Muscle of arm (tissue), 14 donors: Measurements from ENCODE around the gene CCDC182. TPM values are rescaled to one million over a fixed set of nuclear protein-coding genes. Genes with fewer than 3 reads are reported as not detected.

Experiments used
- DNase-seq: peaks from one replicate; pipeline ENCODE4 v3.0.0-alpha.2; 2013
- long read RNA-seq, 11 donors: transcript quantifications; one replicate each; lab custom pipeline, GENCODE V29; 2026
- polyA plus RNA-seq, 12 donors: library from polyadenylated mRNA; unstranded; fragments of 120-200 nt; gene quantifications; one replicate each; pipeline ENCODE4 v1.2.1, GENCODE V29; 2013; ENCODE audit not compliant: insufficient read length in 12 of 12

The CCDC182 gene
- polyA plus RNA-seq: not detected
- long read RNA-seq, donor 1: 0 reads
- long read RNA-seq, donor 2: 0 reads
- long read RNA-seq, donor 3: 0 reads
- long read RNA-seq, donor 4: 0 reads
- long read RNA-seq, donor 5: 0 reads
- long read RNA-seq, donor 6: 0 reads
- long read RNA-seq, donor 7: 0 reads
- long read RNA-seq, donor 8: 0 reads
- long read RNA-seq, donor 9: 0 reads
- long read RNA-seq, donor 10: 0 reads
- long read RNA-seq, donor 11: 0 reads

GRCh38 chr17:57745242-57745641 lies at the start of gene CCDC182:
TSS of gene CCDC182 (minus strand) at chr17:57745299. CDS start at chr17:57745272, 27 bp downstream.
- DNase-seq: no peak

DNA sequence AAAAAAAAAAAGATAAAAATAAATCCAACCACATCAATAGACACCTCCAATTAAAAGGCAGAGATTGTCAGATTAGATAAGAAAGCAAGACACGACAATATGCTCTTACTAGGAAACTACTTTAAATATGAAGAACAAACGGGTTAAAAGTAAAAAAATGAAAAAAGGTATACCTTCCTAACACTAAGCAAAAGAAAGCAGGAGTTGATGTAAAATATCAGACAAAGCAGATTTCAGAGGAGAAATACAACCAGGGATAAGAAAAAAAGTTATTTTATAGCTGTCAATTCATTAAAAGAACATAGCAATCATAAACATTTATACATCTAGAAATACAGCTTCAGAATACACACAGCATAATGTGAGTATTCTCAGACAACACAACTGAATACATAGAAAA lies 49.7 kb upstream of the CCDC182 start:
- no peak for DNase-seq

- DNase-seq: no peak
Measured at GRCh38 chr17:57788725-57789124, 43.6 kb upstream of the CCDC182 start.

DNA sequence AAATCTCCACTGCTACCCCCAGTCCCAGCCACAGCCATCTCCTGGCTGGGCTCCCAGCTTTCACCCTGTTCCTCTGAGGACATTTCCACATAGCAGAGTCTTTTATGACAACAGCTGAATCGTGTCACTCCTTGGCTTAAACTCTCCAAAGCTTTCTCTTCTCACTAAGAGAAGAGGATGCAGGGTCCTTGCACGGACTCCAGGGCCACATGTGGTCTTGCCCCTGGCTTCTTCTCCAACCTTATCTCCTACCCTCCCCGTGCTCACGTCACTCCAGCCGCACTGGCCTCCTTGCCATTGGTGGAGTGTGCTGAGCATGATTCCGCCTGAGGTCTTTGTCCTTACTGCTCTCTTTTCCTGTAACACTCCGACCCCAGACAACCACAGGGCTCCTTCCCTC lies 39.9 kb upstream of the CCDC182 start:
- no peak for DNase-seq

- DNase-seq: no peak
Measured at GRCh38 chr17:57784226-57784895, 39.3 kb upstream of the CCDC182 start.

- peak; percentile 61 for DNase-seq
Measured at GRCh38 chr17:57783338-57783742, 38.2 kb upstream of the CCDC182 start.

GRCh38 chr17:57782647-57783337 lies 37.7 kb upstream of the CCDC182 start:
- no peak for DNase-seq

- DNase-seq: no peak
Measured at GRCh38 chr17:57782062-57782490, 37.0 kb upstream of the CCDC182 start.

- no peak for DNase-seq
Measured at GRCh38 chr17:57781386-57782061, 36.4 kb upstream of the CCDC182 start.

- no peak for DNase-seq
Measured at GRCh38 chr17:57779706-57780105, 34.6 kb upstream of the CCDC182 start.

DNA sequence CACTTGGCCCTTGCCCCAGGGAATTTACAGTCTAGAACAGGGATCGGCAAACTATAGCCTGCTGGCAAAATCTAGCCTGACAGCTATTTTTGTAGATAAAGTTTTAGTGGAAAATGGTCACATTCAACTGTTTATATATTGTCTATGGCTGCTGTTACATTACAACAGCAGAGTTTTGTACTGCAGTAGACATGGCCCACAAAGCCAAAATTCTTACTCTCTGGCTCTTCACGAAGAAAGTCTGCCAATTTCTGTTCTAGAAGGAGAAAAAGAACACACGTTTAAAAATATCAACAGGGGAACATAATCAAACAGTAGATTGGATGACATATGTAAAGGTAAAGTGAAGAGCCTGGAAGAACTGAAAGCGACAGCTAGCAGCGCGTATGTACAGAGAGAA lies 33.2 kb upstream of the CCDC182 start:
- DNase-seq: no peak

DNA sequence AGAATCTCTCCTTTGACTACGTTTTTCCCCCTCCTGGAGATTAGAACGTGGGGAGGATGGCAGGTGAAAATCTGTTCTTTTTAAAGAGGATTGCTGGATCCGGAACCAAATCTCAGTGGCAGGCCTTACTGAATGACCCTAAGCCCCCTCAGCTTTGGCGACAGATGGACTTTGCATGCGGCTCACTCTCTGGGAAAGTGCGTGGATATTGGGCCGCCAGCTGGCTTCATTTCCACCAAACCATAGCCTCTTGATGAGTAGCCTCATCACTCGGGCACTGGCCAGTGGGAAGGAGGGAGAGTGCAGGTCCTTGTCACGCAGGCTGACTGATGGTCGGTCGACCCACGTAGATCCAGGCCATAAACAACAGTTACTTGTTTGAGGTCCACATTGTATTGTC lies 31.3 kb upstream of the CCDC182 start:
- no peak for DNase-seq

DNA sequence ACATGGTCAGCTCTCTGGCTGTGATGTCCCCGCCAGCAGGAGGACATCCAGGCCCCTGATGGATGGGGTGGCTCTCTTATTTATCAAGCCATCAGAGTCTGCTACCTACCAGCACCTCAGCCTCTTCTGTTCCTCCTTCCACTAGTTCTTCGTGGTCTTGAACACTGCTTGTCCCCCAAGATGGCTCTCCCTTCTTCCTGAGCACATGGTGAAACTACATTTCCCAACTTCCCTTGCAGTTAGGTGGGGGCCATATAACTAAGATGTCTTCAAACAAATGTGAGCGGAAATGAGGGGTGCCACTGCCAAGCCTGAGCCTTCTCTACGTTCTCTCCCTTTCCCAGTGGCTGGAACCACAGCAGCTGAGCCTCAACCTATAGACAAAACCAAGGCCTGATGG lies 29.8 kb upstream of the CCDC182 start:
- DNase-seq: no peak

- DNase-seq: no peak
Measured at GRCh38 chr17:57773557-57773956, 28.5 kb upstream of the CCDC182 start.

DNA sequence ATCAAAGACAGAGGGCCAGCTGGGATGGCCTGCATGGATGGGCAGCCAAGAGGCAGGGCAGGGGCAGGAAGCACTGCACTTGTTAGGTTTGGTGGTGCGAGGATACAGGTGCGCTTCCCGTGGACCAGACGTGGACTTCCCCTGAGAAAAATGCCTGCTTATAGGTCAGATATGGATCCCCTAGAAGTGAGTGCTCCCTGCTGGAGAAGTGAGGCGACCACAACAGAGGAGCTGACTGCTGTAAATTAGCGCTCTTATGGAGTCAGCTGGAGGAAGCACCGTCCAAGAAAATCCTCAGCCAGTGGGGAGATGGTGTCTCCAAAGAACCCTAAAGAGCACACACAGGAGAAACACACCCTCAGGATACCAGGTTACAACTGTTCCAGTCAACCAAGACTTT lies 27.7 kb upstream of the CCDC182 start:
- no peak for DNase-seq

DNA sequence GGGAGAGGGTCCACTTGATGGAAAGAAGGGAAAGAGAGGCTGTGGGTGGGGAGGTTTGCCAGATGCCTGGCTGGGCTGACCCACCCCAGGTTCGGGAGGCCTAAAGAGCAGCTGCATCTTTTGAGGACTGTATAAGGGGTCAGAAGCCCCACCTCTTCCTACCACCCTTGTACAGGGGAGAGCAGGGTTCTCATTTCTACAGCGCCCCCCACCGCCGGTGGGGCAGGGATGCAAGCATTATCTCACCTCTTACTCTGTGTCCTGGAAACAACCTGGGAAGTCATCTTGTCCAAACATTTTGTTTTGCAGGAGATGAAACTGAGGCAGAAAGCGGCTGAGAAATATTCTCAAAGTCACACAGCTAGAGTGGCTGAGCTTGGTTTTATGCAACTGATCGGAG lies 22.5 kb upstream of the CCDC182 start:
- no peak for DNase-seq

- DNase-seq: no peak
Measured at GRCh38 chr17:57766318-57766943, 21.3 kb upstream of the CCDC182 start.

- DNase-seq: no peak
Measured at GRCh38 chr17:57762452-57763395, 17.6 kb upstream of the CCDC182 start.

- no peak for DNase-seq
Measured at GRCh38 chr17:57761887-57762286, 16.8 kb upstream of the CCDC182 start.

GRCh38 chr17:57760046-57760445 lies 14.9 kb upstream of the CCDC182 start:
- DNase-seq: no peak

DNA sequence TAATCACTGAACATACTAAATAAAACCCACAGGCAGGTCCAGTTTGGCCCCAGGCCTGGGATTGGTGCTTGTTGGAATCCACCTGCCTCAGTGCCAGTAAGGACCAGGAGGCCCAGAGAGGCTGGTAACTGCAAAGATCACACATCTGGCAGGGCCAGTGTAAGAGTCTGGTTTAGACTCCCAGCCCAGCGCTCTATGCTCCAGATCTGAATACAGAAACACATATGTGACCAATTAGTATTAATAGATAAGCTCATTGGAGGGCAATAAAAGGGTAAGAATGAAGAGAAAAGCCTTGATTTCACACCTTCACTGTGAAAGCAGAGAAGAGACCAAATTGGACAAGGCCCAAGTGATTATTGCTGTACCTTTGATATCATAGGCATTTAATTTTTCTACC lies 13.6 kb upstream of the CCDC182 start:
- no peak for DNase-seq
